ENCODE results near the gene MDC1.
A peak's percentile ranks its signal among the peaks of the same experiment; 100 is the strongest.
"Not testable (repeated sequence)": the region's sequence is repeated elsewhere in the genome, so short reads cannot be mapped to it uniquely, and the experiment has no call there.

MDC1 gene, protein sequence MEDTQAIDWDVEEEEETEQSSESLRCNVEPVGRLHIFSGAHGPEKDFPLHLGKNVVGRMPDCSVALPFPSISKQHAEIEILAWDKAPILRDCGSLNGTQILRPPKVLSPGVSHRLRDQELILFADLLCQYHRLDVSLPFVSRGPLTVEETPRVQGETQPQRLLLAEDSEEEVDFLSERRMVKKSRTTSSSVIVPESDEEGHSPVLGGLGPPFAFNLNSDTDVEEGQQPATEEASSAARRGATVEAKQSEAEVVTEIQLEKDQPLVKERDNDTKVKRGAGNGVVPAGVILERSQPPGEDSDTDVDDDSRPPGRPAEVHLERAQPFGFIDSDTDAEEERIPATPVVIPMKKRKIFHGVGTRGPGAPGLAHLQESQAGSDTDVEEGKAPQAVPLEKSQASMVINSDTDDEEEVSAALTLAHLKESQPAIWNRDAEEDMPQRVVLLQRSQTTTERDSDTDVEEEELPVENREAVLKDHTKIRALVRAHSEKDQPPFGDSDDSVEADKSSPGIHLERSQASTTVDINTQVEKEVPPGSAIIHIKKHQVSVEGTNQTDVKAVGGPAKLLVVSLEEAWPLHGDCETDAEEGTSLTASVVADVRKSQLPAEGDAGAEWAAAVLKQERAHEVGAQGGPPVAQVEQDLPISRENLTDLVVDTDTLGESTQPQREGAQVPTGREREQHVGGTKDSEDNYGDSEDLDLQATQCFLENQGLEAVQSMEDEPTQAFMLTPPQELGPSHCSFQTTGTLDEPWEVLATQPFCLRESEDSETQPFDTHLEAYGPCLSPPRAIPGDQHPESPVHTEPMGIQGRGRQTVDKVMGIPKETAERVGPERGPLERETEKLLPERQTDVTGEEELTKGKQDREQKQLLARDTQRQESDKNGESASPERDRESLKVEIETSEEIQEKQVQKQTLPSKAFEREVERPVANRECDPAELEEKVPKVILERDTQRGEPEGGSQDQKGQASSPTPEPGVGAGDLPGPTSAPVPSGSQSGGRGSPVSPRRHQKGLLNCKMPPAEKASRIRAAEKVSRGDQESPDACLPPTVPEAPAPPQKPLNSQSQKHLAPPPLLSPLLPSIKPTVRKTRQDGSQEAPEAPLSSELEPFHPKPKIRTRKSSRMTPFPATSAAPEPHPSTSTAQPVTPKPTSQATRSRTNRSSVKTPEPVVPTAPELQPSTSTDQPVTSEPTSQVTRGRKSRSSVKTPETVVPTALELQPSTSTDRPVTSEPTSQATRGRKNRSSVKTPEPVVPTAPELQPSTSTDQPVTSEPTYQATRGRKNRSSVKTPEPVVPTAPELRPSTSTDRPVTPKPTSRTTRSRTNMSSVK (N-terminal part only)

DNA sequence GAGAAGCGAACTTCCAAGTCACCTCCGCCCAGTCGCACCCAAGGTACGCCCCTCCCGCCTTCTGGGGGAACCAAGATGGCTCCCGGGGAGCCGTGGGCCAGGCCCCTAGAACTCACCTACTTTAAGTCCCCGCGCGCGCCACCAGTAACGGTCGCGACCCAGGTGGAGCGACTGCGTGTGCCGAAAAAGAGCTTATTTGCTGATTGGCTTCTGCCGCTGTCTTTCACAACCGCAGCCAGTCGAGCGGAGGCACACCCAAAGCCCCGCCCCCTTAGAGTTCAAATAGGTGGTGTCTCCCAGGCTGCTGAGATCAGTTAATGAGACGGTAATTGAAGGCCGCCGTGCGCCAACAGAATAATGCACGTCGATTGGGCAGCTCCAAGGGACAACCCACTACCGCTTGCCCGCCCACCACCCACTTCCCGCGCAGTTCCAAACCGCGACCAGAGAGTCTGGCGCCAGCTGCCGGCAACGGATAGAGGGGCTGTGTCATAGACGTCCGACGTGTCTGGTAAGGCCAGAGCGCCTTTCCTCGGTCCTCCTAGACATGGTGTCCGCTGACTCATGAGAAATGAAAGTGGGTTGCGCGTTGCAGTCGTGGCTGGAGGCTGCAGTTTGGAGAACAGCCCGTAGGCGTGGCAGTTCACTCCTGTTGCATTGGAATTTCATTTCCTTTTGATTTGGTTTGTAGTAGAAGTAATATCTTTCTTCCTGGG lies at the start of gene MDC1:
Gene MDC1 (minus strand): TSS at position 153 of the 716 bp plus-strand sequence. CDS start 2,106 bp downstream, outside the sequence.
- DNase-seq = peak; percentile 100

DNA sequence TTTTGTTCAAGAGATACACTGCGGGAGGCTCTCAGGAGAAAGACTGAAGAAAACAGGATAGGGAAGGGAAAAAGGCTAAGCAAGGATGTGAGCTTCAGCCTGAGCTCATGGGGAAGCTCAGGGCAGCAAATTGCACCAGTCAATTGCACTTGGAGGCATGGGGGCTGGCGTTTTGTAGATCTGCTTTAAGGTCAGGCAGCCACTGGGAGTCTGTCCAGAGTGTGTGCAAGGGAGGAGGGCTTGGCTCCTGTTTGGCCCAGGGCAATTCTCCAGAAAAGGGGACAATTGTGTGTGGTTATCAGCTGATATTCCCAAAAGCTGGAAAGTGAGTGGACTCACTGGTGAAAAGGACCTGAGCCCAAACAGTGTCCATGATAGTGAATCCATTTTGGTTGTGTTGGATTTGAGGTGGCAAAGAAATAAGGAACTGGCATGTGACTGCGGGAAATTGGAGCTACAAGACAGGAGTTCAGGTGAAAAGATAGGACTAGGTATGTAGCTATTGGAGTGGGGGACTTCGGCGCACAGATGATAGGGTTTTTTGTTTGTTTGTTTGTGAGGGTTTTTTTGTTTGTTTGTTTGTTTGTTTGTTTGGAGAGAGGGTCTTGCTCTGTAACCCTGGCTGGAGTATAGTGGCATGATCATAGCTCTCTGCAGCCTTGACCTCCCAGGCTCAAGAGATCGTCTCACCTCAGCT lies 49.5 kb upstream of the MDC1 start:
- DNase-seq = no peak

DNA sequence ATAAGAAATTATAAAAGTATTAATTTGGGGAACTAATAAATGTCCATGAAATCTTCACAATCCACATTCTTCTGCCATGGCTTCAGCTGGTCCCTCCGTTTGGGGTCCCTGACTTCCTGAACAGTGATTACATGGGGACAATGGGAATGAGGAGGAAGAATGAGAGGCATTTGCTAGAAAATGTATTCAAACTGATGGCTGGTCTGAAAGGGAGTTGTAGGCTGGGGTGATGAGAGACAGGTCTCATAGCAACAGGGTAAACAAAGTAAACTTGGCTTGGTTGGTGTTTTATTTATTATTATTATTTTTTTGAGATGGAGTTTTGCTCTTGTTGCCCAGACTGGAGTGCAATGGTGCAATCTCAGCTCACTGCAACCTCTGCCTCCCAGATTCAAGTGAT lies 48.4 kb upstream of the MDC1 start:
- not testable (repeated sequence) for DNase-seq

DNA sequence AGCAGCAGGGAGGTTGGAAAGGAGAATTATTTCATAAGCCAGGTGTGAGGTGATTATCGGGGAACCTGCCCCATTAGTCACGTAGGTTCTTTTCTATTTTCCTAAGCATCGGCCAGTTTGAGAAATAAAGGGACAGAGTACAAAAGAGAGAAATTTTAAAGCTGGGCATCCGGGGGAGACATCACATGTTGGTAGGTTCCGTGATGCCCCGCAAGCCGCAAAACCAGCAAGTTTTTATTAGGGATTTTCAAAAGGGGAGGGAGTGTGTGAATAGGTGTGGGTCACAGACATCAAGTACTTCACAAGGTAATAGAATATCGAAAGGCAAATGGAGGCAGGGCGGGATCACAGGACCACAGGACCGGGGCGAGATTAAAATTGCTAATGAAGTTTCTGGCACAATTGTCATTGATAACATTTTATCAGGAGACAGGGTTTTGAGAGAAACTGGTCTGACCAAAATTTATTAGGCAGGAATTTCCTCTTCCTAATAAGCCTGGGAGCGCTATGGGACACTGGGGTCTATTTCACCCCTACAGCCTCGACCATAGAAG lies 47.5 kb upstream of the MDC1 start:
- DNase-seq = not testable (repeated sequence)

DNA sequence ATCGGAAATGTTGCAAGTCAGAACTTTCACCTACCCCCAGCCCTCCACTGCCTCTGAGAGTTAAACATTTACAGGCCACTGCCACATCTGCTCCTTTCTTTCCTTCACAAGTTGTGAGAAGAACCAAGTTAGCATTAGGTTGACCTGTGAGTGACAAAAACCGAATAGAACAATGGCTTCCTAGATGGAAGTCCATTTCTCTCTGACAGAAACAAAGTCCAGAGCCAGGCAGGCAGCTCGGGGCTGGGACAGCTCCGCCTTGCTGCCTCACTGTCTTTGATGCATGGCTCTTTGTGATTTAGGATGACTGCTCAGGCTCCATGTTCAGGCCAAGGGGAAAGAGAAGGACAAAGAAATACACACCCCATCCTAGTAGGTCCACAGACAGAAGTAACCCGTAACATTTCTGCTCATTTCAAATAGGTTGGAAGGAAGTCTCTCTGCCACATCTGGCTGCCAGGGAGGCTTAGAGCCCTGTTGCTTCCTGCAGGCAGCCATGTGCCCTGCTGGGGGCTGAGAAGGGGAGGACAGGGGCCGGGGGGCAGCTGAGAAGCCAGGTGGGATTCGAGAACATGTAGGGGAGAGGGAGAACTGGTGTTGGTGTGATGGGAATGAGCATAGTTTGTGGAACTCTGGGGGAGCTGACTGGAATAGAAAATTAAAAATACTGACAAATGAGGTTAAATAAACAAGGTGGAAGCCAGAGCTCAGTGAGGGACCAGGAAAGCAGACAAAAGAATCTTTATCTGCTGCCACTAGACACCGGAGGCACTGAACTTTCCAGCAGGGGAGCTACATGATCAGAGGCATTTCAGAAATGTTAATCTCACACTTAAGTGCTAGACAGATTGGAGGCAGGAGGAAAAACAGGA lies 46.8 kb upstream of the MDC1 start:
- DNase-seq = no peak

DNA sequence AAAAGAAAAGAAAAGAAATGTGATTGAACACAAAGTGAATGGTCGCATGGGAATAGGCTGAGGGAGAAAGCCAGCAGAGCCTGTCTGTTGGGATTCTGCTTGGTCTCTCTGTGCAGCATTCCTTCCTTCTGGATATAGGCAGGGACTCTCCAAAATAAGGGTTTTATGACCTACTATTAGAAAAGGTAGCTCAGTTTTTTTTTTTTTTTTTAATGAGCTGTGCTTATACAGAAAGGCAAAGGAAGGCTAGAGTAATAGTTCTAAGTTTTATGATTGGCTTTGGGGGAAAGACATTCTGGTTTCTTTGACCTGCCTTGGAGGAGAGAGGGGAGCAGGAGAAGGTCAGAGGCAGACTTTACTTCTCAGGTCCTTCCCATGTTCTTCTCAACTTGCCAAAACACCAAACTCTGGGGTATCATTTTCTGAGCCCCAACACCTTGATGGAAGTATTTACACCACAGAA lies 46.1 kb upstream of the MDC1 start:
- no peak for DNase-seq

DNA sequence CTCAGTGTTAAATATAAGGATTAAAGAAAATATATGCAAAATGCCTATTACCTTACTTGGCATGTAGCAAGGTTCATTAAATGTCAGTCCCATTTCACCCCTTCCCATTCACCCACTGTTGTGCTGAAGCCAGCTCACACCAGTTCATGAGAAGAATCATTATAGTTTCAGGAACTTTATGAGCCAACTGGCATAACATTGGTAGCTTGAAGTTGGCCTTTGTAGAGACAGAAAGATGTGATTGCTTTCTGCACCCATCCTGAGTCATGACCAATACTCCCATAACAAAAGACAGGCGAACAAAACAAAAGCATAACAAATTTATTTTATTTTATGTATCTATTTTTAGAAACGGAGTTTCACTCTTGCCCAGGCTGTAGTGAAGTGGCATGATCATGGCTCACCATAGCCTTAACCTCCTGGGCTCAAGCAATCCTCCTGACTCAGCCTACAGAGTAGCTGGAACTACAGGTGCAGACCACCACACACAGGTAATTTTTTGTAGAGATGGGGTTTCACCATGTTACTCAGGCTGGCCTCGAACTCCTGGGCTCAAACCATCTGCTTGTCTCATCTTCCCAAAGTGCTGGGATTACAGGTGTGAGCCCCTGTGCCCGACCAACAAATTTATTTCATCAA lies 44.8 kb upstream of the MDC1 start:
- DNase-seq = no peak

DNA sequence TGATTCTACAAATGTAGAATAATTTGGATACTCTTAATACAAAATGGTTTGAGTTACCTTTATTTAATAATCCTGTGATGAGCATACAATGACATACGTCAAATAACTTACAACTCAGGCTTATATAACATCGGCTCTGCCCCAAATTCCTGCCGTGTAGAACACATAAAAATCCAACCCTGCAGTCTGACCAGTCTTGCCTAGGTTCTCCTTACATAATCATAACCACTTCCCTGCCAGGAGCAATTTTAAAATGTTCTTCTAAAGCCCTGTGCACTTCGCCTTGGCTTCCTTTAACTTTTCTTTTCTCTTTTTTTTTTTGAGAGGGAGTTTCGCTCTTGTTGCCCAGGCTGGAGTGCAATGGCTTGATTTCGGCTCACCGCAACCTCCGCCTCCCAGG lies 43.5 kb upstream of the MDC1 start:
- no peak for DNase-seq

DNA sequence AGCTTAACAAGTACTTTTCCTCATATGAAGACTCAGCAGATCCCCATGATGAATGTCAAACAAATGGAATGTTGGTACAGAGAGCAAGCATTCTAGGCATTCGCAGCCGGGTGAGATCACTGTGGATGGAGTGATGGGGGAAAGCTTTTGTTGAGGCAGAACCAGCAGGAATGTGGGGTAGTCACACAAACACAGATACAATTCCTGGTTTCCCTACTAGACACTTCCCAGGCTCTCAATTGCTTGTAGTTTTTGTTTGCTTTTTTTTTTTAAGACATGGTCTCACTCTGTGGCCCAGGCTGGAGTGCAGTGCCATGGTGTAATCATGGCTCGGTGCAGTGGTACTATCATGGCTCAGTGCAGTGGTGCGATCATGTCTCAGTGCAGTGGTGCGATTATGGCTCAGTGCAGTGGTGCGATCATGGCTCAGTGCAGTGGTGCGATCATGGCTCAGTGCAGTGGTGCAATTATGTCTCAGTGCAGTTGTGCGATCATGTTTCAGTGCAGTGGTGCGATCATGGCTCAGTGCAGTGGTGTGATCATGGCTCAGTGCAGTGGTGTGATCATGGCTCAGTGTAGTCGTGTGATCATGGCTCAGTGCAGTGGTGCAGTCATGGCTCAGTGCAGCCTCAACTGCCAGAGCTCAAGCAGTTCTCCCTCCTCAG lies 42.6 kb upstream of the MDC1 start:
- DNase-seq = peak; percentile 96

DNA sequence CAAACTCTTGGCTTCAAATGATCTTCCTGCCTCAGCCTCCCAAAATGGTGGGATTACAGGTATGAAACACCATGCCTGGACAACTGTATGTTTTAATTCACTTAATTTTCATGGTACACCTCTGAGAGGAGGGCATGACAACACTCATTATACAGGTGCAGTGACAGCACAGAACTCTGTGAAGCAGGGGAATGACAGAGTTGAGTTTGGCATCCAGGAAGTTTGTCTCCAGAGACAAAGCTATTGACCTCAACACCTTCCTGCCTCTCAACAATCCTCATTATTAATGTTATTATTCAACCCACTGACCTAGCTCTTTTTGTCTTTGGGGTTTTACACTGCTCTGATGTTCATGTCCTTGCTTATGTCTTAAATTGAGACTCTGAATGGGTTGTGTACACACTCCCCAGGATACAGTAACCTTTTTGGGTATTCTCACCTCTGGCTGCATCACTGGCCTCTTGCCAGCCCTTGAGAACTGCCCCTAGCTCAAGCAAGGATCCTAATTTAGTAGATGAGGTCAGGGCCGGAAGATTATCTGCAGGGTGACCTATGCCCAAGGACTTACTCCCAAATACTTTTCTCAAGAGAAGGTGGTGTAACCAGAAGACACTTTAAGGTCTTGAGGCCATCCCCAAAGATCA lies 40.3 kb upstream of the MDC1 start:
- no peak for DNase-seq

DNA sequence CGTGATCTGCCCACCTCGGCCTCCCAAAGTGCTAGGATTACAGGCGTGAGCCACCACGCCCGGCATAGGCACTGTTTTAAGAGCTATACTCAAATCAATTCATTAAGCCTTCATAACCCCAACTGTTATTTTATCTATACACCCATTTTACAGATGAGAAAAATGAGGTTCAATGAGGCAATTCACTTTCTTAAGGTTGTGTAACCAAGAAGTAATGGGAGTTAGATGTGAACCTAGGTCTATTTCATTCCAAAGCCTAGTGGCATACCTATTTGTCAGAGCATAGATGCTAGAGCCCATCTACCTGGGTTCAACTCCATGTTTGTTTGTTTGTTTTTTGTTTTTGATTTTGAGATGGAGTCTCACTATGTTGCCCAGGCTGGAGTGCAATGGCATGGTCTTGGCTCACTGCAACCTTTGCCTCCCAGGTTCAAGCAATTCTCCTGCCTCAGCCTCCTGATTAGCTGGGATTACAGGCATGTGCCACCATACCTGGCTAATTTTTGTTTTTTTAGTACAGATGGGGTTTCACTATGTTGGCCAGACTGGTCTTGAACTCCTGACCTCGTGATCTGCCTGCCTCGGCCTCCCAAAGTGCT lies 39.4 kb upstream of the MDC1 start:
- DNase-seq = not testable (repeated sequence)

DNA sequence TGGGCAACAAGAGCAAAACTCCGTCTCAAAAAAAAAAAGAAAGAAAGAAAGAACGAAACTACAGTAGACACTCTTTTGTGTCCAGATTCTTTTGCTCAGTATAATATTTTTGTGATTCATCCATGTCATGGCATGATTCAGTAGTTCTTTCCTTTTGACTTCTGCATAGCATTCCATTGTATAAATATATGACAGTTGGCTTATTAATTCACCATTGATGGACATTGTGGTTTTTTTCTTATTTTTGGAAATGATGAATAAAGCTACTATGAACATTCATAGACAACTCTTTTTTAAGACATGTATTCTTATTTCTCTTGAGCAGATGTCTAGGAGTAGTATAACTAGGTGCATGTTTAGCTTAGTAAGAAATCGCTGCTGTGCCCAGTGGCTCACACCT lies 37.5 kb upstream of the MDC1 start:
- peak; percentile 90 for DNase-seq

DNA sequence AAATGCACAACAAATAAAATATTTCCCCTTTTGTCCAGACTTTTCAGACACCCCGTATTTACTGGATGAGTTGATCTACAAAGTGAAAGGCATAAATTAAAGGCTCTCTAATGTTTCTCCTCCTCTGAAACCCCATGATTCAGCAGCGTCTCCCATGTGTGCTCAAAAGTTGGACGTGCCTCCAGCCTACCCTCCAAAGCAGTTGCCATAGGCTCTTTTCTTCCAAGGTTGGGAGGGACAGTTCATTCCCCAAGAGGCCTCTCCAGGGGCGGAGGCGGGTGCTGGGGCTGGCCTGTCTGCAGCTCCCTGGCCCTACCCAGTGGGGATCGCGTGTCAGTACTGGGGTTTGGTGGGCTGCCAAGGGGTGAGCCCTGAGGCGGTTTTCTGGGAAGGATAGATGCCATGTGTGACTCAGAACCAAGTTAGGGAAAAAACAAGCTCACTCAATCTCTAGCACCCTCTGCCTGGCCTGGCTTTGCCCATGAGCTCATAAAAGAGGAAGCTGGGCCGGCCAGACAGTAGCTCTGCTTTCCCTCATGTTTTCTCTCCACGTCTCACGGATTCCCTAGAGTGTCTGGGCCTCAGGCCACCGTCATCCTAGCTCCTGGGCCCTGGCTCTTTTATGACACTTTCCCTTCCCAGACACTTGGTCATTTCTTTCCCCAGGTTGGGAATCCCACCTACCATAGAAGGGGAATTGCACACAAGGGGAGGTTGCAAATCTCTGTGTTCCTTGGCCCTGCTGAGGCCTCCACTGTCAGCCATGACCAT lies 35.3 kb upstream of the MDC1 start:
- peak; percentile 100 for DNase-seq

DNA sequence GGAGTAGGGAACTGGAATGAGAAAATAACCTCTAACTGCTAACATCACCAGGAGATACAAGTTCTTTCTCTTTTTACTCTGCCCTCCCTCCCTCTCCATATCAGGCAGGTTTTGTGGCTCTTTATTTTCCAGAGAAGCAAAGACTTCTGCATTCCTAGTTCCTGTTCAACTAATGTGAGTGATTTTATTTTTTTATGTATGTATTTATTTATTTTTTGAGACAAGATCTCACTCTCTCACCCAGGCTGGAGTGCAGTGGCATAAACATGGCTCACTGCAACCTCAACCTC lies 33.2 kb upstream of the MDC1 start:
- no peak for DNase-seq

DNA sequence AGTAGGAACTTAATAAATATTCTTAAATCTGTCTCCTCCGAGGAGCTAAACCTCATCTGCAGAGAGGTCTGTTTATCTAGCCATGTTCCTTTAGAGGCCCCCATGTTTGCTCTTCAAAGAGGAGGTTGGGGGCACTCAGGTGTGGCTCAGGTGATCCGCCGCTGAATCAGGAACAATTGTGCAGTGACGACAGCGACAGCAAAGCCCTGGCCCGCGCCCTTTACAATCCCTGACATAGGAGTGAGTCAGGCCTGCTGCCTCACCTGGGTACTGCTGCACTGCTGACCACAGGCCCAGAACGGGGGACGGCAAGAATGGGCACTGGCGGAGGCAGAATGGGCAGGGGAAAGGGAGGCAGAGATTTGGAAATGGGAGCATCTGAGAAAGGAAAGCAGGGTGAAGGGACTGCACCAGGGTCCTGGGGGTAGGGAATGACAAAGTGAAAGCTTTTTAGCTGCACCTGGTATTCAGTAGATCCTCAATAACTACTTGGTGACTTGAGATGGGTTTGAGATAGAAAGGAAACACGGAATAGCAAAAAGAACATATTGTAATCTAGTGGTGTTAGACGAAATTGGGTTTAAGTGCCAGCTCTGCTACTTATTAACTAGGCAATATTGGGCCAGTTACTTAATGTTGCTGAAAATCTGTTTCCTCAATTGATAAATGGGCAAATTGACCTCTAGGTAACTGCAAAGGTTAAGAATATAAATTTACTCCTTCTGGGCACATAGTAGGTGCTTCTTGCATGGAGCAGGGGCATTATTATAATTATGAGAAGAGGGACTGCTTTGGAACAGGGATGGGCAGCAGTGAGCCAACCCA lies 32.7 kb upstream of the MDC1 start:
- no peak for DNase-seq

DNA sequence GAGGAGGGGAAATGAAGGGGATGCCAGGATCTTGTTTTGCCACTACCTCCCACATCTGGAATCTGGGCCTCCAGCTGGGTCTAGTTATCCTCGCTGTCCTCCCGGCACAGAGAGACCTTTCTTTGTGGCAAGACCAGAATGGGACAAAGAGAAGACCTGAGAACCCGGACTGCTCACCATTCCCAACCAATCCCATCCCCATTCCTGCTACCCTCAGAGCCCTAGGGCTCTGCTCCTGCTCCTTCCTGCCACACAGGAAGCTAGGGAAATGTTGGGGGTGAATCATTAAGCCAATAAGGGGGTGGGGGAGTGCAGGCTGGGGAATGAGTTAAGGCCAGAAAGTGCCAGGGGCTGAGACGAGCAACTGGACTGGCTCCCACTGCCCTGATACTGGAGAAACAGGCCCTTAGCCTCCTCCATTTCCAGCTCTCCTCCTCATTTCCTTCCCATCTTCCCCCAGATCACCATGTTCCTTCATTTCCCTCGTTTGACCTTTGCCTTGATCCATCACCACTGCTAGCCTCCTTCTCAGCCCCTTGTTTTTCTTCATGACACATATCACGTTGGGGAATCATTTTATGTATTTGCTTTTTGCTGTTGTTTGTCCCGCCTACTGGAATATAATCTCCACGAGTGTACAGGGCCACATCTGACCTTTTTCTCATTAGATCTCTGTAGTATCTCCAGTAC lies 31.9 kb upstream of the MDC1 start:
- no peak for DNase-seq
